ENCODE results near the gene S1PR3. TPM values are rescaled to one million over a fixed set of nuclear protein-coding genes. Genes with fewer than 3 reads are reported as not detected.
A peak's percentile ranks its signal among the peaks of the same experiment; 100 is the strongest.

The S1PR3 gene
- total and polyA plus RNA-seq, 2 experiments from 2014 or later: 11.8 to 16.9 TPM

DNA sequence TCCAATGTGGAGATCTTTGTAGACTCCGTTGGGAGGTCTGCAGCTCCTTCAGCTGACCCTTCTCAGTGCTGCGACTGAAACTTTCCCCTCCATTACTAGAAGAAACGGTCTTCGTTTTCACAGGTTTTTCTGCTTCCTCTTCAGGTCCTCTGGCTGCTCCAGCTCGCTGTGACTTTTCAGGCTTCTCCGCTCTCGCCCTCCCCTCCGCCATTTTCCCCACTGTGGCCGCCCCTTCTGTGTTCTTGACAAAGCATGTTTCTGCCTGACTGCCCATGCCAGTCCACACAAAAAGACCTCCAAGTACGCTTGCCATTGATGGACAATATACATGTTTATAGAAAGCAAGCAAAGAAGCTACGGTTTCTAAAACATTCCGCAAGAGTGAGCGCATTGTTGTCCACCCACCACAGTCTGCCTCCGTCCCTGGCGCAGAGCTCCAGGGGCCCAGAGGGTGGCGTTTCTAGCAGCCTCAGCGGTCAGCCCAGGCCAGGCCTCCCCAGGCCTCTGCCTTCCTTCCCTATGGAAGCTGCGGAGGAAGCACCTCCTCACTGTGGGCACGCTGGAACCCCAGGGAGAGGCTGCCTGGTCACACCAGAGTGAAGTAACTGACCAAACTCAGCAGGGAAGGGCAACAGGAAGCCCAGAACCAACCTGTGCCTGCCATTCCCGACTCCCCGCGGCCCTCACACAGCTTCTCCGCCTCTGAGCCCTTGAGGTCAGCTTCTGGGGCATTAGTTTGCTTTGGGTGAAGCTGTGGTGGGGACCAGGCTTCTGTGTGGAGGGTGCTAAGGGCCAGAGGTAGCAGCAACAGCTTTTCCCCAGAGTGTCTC is 19.9 kb upstream of the S1PR3 start:
- no peak overlapping the region for H3K4me3 ChIP-seq
- no peak for TF ChIP-seq EZH2 (IDR thresholded peaks at IDR 0.05; ENCODE audit: insufficient read depth, poor library complexity, severe bottlenecking)
- H3K36me3 ChIP-seq (ENCODE audit: low read depth): no peaks in the 10 kb centered on the region
- DNase-seq: no peak
- H3F3A ChIP-seq (ENCODE audit: insufficient read depth): no peaks in the 10 kb centered on the region
- H3K27ac ChIP-seq: no peak overlapping the region
- no peaks in the 10 kb centered on the region for H3K9me3 ChIP-seq (ENCODE audit: low read depth)
- H3K27me3 ChIP-seq (replicated peaks; ENCODE audit: insufficient read depth): 0 out of 2 replicates have a peak, but pooled peaks cover 11% of the 10 kb centered on the region
- H2AFZ ChIP-seq: no peak overlapping the region
- no peaks in the 10 kb centered on the region for H4K20me1 ChIP-seq (ENCODE audit: insufficient read depth)
- H3K4me2 ChIP-seq (ENCODE audit: unreplicated experiment): no peak overlapping the region
- H3K9me2 ChIP-seq (ENCODE audit: insufficient read depth): no peaks in the 10 kb centered on the region
- no peaks in the 10 kb centered on the region for H3K4me1 ChIP-seq (ENCODE audit: insufficient read depth)
- WGBS, 2 experiments (ENCODE audit: low coverage in 1 of 2, low lambda C conversion rate in 2 of 2, missing lambda C conversion rate in 2 of 2): 89% methylated on average over 23 of the region's 23 CpGs
- in situ Hi-C loops (cut with MboI): no loop called here
- H3K9ac ChIP-seq: no peak overlapping the region
- no peaks in the 10 kb centered on the region for H3K79me2 ChIP-seq (ENCODE audit: insufficient read depth)

DNA sequence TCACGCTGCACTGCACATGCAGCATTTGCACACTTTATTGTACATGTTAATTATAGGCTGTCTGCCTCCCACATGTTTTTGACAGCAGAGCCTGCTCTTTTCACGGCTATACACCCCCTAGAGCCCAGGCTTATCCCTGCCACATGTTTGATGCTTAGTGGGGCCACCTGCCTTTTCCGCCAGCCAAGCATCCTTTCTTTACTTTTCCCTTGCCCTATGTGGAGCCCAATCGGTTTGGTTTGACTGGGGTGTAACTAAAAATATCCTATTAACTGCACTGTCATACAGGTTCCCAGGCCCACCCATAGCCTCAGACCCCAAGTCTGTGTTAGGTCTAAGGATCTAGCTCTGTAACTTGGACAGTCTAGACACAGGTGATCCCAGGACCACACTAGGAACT is 18.9 kb upstream of the S1PR3 start:
- TF ChIP-seq EZH2 (IDR thresholded peaks at IDR 0.05; ENCODE audit: insufficient read depth, poor library complexity, severe bottlenecking) (no peak), EZH2phosphoT487 (IDR thresholded peaks at IDR 0.05; ENCODE audit: insufficient read depth, low read depth) (no peak)
- H3K9me2 ChIP-seq (ENCODE audit: insufficient read depth): no peaks in the 10 kb centered on the region
- 80 to 82% methylated on average over 4 of the region's 4 CpGs for WGBS, 2 experiments (ENCODE audit: low coverage in 1 of 2, low lambda C conversion rate in 2 of 2, missing lambda C conversion rate in 2 of 2)

GRCh38 chr9:88973281-88974045 is 17.8 kb upstream of the S1PR3 start:
- H4K20me1 ChIP-seq (ENCODE audit: insufficient read depth): no peaks in the 10 kb centered on the region
- H3K9me3 ChIP-seq (ENCODE audit: low read depth): no peaks in the 10 kb centered on the region
- no peak for TF ChIP-seq EZH2 (IDR thresholded peaks at IDR 0.05; ENCODE audit: insufficient read depth, poor library complexity, severe bottlenecking)
- TF ChIP-seq EZH2phosphoT487 (IDR thresholded peaks at IDR 0.05; ENCODE audit: insufficient read depth, low read depth): no peak
- no peak overlapping the region for H2AFZ ChIP-seq
- WGBS, 2 experiments (ENCODE audit: low coverage in 1 of 2, low lambda C conversion rate in 2 of 2, missing lambda C conversion rate in 2 of 2): 91 to 92% methylated on average over 12 of the region's 12 CpGs
- H3K27ac ChIP-seq: no peak overlapping the region
- 0 out of 2 replicates have a peak, but pooled peaks cover 6% of the 10 kb centered on the region for H3K27me3 ChIP-seq (replicated peaks; ENCODE audit: insufficient read depth)
- H3K4me1 ChIP-seq (ENCODE audit: insufficient read depth): no peaks in the 10 kb centered on the region
- no peak overlapping the region for H3K9ac ChIP-seq
- no peaks in the 10 kb centered on the region for H3K79me2 ChIP-seq (ENCODE audit: insufficient read depth)
- in situ Hi-C loops (cut with MboI): no loop called here
- no peaks in the 10 kb centered on the region for H3F3A ChIP-seq (ENCODE audit: insufficient read depth)
- peak; percentile 15 for DNase-seq
- no peaks in the 10 kb centered on the region for H3K9me2 ChIP-seq (ENCODE audit: insufficient read depth)
- no peak overlapping the region for H3K4me2 ChIP-seq (ENCODE audit: unreplicated experiment)
- no peaks in the 10 kb centered on the region for H3K36me3 ChIP-seq (ENCODE audit: low read depth)
- no peak overlapping the region for H3K4me3 ChIP-seq

More for the DNA sequence above, 18.9 kb upstream of the S1PR3 start:
- Histone ChIP-seq H3K4me1 (ENCODE audit: insufficient read depth) (no peaks in the 10 kb centered on the region), H3K36me3 (ENCODE audit: low read depth) (no peaks in the 10 kb centered on the region), H3K4me3 (no peak overlapping the region), H3K4me2 (ENCODE audit: unreplicated experiment) (no peak overlapping the region), H3K79me2 (ENCODE audit: insufficient read depth) (no peaks in the 10 kb centered on the region), H2AFZ (no peak overlapping the region), H3K27ac (no peak overlapping the region), H4K20me1 (ENCODE audit: insufficient read depth) (no peaks in the 10 kb centered on the region), H3F3A (ENCODE audit: insufficient read depth) (no peaks in the 10 kb centered on the region), H3K9me3 (ENCODE audit: low read depth) (no peaks in the 10 kb centered on the region), H3K9ac (no peak overlapping the region), H3K27me3 (replicated peaks; ENCODE audit: insufficient read depth) (0 out of 2 replicates have a peak, but pooled peaks cover 9% of the 10 kb centered on the region)
- no peak for DNase-seq
- in situ Hi-C loops (cut with MboI): no loop called here

DNA sequence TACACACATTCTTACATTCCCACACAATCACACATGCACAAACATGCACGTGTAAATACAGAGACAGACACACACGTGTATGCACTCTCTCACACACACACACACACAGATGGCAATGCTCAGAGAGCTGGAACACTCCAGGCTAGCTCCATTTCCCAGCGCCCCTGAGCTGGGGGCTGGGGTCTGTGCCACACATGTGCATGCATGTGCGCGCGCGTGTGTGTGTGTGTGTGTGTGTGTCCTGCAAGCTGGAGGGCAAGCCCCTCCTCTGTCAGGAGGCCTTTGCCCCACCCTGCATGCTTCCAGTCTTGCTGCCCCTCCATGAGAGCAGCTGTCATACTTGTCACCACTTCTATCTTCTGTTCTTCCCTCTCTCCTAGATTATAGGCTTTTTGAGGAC is 16.6 kb upstream of the S1PR3 start:
- Histone ChIP-seq H3K9me3 (ENCODE audit: low read depth) (no peaks in the 10 kb centered on the region), H3K79me2 (ENCODE audit: insufficient read depth) (no peaks in the 10 kb centered on the region), H4K20me1 (ENCODE audit: insufficient read depth) (no peaks in the 10 kb centered on the region), H2AFZ (no peak overlapping the region), H3K36me3 (ENCODE audit: low read depth) (no peaks in the 10 kb centered on the region), H3K4me2 (ENCODE audit: unreplicated experiment) (no peak overlapping the region), H3K4me3 (no peak overlapping the region), H3K4me1 (ENCODE audit: insufficient read depth) (no peaks in the 10 kb centered on the region), H3K9me2 (ENCODE audit: insufficient read depth) (no peaks in the 10 kb centered on the region), H3K9ac (no peak overlapping the region), H3K27ac (no peak overlapping the region), H3F3A (ENCODE audit: insufficient read depth) (no peaks in the 10 kb centered on the region), H3K27me3 (replicated peaks; ENCODE audit: insufficient read depth) (no peaks in the 10 kb centered on the region)
- WGBS, 2 experiments (ENCODE audit: low coverage in 1 of 2, low lambda C conversion rate in 2 of 2, missing lambda C conversion rate in 2 of 2): 32 to 45% methylated on average over 7 of the region's 7 CpGs
- DNase-seq: no peak
- no peak for TF ChIP-seq EZH2 (IDR thresholded peaks at IDR 0.05; ENCODE audit: insufficient read depth, poor library complexity, severe bottlenecking)
- no peak for TF ChIP-seq EZH2phosphoT487 (IDR thresholded peaks at IDR 0.05; ENCODE audit: insufficient read depth, low read depth)
- in situ Hi-C loops (cut with MboI): no loop called here
